ENCODE data around the gene RSPO1. TPM values are rescaled to one million over a fixed set of nuclear protein-coding genes. Genes with fewer than 3 reads are reported as not detected.

Gene RSPO1
- total and polyA plus RNA-seq, 12 donors, result 0.03 to 0.35 (median 0.10) TPM; not detected in 9

GRCh38 chr1:37660664-37661063 is 26.0 kb upstream of the RSPO1 start:
- 12 to 15% methylated on average over 10 of the region's 10 CpGs for WGBS, 2 donors
- no peak for DNase-seq
- no peak overlapping the region for H3K27ac ChIP-seq

GRCh38 chr1:37658486-37658885 is 23.8 kb upstream of the RSPO1 start:
- WGBS, 2 donors, result 84 to 86% methylated on average over 6 of the region's 6 CpGs
- no peaks in the 10 kb centered on the region for H3K4me1 ChIP-seq
- no peak for TF ChIP-seq CTCF (IDR thresholded peaks at IDR 0.05)
- H3K27me3 ChIP-seq, result peaks cover 0 to 78% (median 49%) of the 10 kb centered on the region in 7 donors
- no peaks in the 10 kb centered on the region for H3K9me3 ChIP-seq
- ATAC-seq (no peak), DNase-seq (no peak)
- no peaks in the 10 kb centered on the region for H3K36me3 ChIP-seq
- no peak overlapping the region for H3K27ac ChIP-seq
- no peak overlapping the region for H3K4me3 ChIP-seq
- intact Hi-C loops (cut with DNase I), result no loop called here

More at GRCh38 chr1:37660664-37661063, 26.0 kb upstream of the RSPO1 start:
- intact Hi-C loops (cut with DNase I), result no loop called here
- ATAC-seq, result no peak
- no peak overlapping the region for H3K4me3 ChIP-seq
- no peaks in the 10 kb centered on the region for H3K4me1 ChIP-seq
- no peaks in the 10 kb centered on the region for H3K36me3 ChIP-seq
- TF ChIP-seq CTCF (IDR thresholded peaks at IDR 0.05), result no peak
- peaks cover 0 to 79% (median 59%) of the 10 kb centered on the region in 7 donors for H3K27me3 ChIP-seq
- H3K9me3 ChIP-seq, result no peaks in the 10 kb centered on the region

- no peak for ATAC-seq
- no peak for TF ChIP-seq CTCF (IDR thresholded peaks at IDR 0.05)
- Histone ChIP-seq H3K9me3 (no peaks in the 10 kb centered on the region), H3K27me3 (peaks cover 0 to 72% (median 44%) of the 10 kb centered on the region in 7 donors), H3K4me1 (no peaks in the 10 kb centered on the region), H3K36me3 (no peaks in the 10 kb centered on the region), H3K27ac (no peak overlapping the region), H3K4me3 (no peak overlapping the region)
- no peak for DNase-seq
- intact Hi-C loops (cut with DNase I), result no loop called here
- 64 to 69% methylated on average over 14 of the region's 14 CpGs for WGBS, 2 donors
Measured at GRCh38 chr1:37657620-37658412, 23.1 kb upstream of the RSPO1 start.

- Histone ChIP-seq H3K4me1 (no peaks in the 10 kb centered on the region), H3K4me3 (no peak overlapping the region), H3K27me3 (peaks cover 0 to 62% (median 41%) of the 10 kb centered on the region in 7 donors), H3K36me3 (no peaks in the 10 kb centered on the region), H3K9me3 (no peaks in the 10 kb centered on the region), H3K27ac (no peak overlapping the region)
- intact Hi-C loops (cut with DNase I), result no loop called here
- ATAC-seq (no peak), DNase-seq (no peak)
- WGBS, 2 donors, result 69 to 73% methylated on average over 11 of the region's 11 CpGs
- no peak for TF ChIP-seq CTCF (IDR thresholded peaks at IDR 0.05)
Measured at GRCh38 chr1:37656881-37657280, 22.2 kb upstream of the RSPO1 start.

All from heart right ventricle (tissue), 16 donors.